GM12873 (cell line): ENCODE measurements around the gene KCNG2.

Source experiments
- CTCF ChIP-seq: IDR thresholded peaks from 2 replicates; pipeline ENCODE4 v1.5.1; 2012; ENCODE audit warnings: low read depth, mild to moderate bottlenecking, moderate library complexity, low read length, control low read depth; ENCODE audit not compliant: insufficient read depth; ENCODE audit errors: missing control alignments

The KCNG2 gene

GRCh38 chr18:79763407-79763806 is 34.3 kb upstream of the KCNG2 start:
- TF ChIP-seq CTCF, result no peak

- no peak for TF ChIP-seq CTCF
These were observed 33.6 kb upstream of the KCNG2 start for GRCh38 chr18:79764131-79764530.

GRCh38 chr18:79765491-79766245 is 32.1 kb upstream of the KCNG2 start:
- TF ChIP-seq CTCF, result no peak

GRCh38 chr18:79766308-79766707 is 31.4 kb upstream of the KCNG2 start:
- no peak for TF ChIP-seq CTCF

GRCh38 chr18:79768745-79769144 is 29.0 kb upstream of the KCNG2 start:
- no peak for TF ChIP-seq CTCF

GRCh38 chr18:79769698-79770500 is 27.8 kb upstream of the KCNG2 start:
- TF ChIP-seq CTCF, result no peak

GRCh38 chr18:79770501-79770815 is 27.3 kb upstream of the KCNG2 start:
- no peak for TF ChIP-seq CTCF
